ENCODE results near the gene RAB37. TPM values are rescaled to one million over a fixed set of nuclear protein-coding genes. Genes with fewer than 3 reads are reported as not detected.

Gene RAB37
- total and polyA plus RNA-seq, 2 of the 13 experiments (the other 11 are each of a cell fraction or from before 2014, with no cell fraction given) = 0.91 to 3.7 TPM

- TF ChIP-seq HDAC2 (CRISPR knock-in tag; IDR thresholded peaks at IDR 0.05) (0 out of 2 replicates have a peak, but pooled peaks have one; percentile 44), HHEX (CRISPR knock-in tag; IDR thresholded peaks at IDR 0.05) (no peak), ZNF773 (CRISPR knock-in tag; IDR thresholded peaks at IDR 0.05; ENCODE audit: borderline replicate concordance) (no peak), ZFYVE20 (CRISPR knock-in tag; IDR thresholded peaks at IDR 0.05; ENCODE audit: borderline replicate concordance, low read depth) (no peak), FOSL2 (CRISPR knock-in tag; IDR thresholded peaks at IDR 0.05) (peak; percentile 23; the same call in 1 of the 2 replicates), ZKSCAN8 (CRISPR knock-in tag; IDR thresholded peaks at IDR 0.05; ENCODE audit: borderline replicate concordance) (no peak), GTF3A (CRISPR knock-in tag; conservative IDR thresholded peaks at IDR 0.05) (no peak), BCL3 (CRISPR knock-in tag; IDR thresholded peaks at IDR 0.05) (no peak), RARA (CRISPR knock-in tag; IDR thresholded peaks at IDR 0.05) (peak; percentile 70), ZNF557 (CRISPR knock-in tag; IDR thresholded peaks at IDR 0.05) (no peak), GLI4 (CRISPR knock-in tag; IDR thresholded peaks at IDR 0.05; ENCODE audit: borderline replicate concordance) (no peak)
Observed at GRCh38 chr17:74715144-74715543, 21.9 kb upstream of the RAB37 start (continued).

- no peak overlapping the region for H3K9ac ChIP-seq (ENCODE audit: insufficient read depth, low read depth, low read length)
- no TSS peak for BruUV-seq (replicated peaks)
- intact Hi-C loops (cut with micrococcal nuclease; ENCODE audit: unreplicated experiment) = no loop called here
- no peaks in the 10 kb centered on the region for H3K9me3 ChIP-seq (ENCODE audit: low read length)
- in situ Hi-C loops (cut with HindIII; ENCODE audit: extremely low pct_ligation_motif_present, low pct_unique_long_range_greater_than_20kb) = no loop called here
- no peak overlapping the region for H2AFZ ChIP-seq (ENCODE audit: low read length)
- FAIRE-seq = no peak
- H3K4me3 ChIP-seq (replicated peaks in 1 of 3; ENCODE audit: insufficient read depth in 1 of 3, low read depth in 2 of 3, low read length in 3 of 3) = no peak overlapping the region
- no peak for DNase-seq (ENCODE audit: low spot score)
- H4K20me1 ChIP-seq (ENCODE audit: insufficient read depth, low read length) = no peaks in the 10 kb centered on the region
- ATAC-seq = no peak
- no peak overlapping the region for H3K4me2 ChIP-seq (ENCODE audit: low read depth, low read length)
- no peak overlapping the region for H3K27ac ChIP-seq (ENCODE audit: extremely low read length, insufficient read depth, low read length)
- peaks cover 4 to 25% of the 10 kb centered on the region in 2 experiments; a peak in 2 of 5 replicates for H3K27me3 ChIP-seq (ENCODE audit: control insufficient read depth in 1 of 2, insufficient read depth in 2 of 2, low read length in 2 of 2)
- POLR2A ChIA-PET = no interaction called here
- CTCF ChIA-PET (ENCODE audit: low intra/inter-chr PET ratio, low total read pairs) = no interaction called here
- no peaks in the 10 kb centered on the region for H3K79me2 ChIP-seq (ENCODE audit: insufficient read depth, low read length)
- WGBS (ENCODE audit: low lambda C conversion rate) = 75% methylated on average over 4 of the region's 4 CpGs
- TF ChIP-seq HOXA5 (CRISPR knock-in tag; IDR thresholded peaks at IDR 0.05) (no peak), NCOA1 (CRISPR knock-in tag; IDR thresholded peaks at IDR 0.05) (no peak), ZNF709 (CRISPR knock-in tag; IDR thresholded peaks at IDR 0.05) (no peak), ZNF326 (CRISPR knock-in tag; IDR thresholded peaks at IDR 0.05; ENCODE audit: borderline replicate concordance) (no peak), MTERF4 (CRISPR knock-in tag; IDR thresholded peaks at IDR 0.05) (no peak), ZKSCAN1 (IDR thresholded peaks at IDR 0.05; ENCODE audit: low read length) (no peak), TSC22D2 (CRISPR knock-in tag; IDR thresholded peaks at IDR 0.05; ENCODE audit: borderline replicate concordance) (no peak)
- H3K4me1 ChIP-seq (ENCODE audit: insufficient read depth, low read length) = peaks cover 14% of the 10 kb centered on the region
- no peaks in the 10 kb centered on the region for H3K36me3 ChIP-seq (replicated peaks in 1 of 2; ENCODE audit: control insufficient read depth in 1 of 2, insufficient read depth in 2 of 2, low read length in 2 of 2)
Observed at GRCh38 chr17:74720506-74720905, 16.6 kb upstream of the RAB37 start.

Data from HepG2 (cell line).